Glomerular endothelial cell (primary cell): Measurements from ENCODE around the gene TRMT2A. TPM values are rescaled to one million over a fixed set of nuclear protein-coding genes. Genes with fewer than 3 reads are reported as not detected.

Experiments used
- DNase-seq: peaks from one replicate; pipeline ENCODE4 v3.0.0-alpha.2; 2011; ENCODE audit warnings: low read depth, low spot score; ENCODE audit errors: extremely low read depth
- total RNA-seq: library from RNA; depleted of rRNA; stranded (reverse); fragments of >200 nt; gene quantifications from 2 replicates; pipeline ENCODE4 v1.2.3, GENCODE V29; 2015

TRMT2A gene
- total RNA-seq, 1 donor from 2014 or later, result 63.2 TPM

DNA sequence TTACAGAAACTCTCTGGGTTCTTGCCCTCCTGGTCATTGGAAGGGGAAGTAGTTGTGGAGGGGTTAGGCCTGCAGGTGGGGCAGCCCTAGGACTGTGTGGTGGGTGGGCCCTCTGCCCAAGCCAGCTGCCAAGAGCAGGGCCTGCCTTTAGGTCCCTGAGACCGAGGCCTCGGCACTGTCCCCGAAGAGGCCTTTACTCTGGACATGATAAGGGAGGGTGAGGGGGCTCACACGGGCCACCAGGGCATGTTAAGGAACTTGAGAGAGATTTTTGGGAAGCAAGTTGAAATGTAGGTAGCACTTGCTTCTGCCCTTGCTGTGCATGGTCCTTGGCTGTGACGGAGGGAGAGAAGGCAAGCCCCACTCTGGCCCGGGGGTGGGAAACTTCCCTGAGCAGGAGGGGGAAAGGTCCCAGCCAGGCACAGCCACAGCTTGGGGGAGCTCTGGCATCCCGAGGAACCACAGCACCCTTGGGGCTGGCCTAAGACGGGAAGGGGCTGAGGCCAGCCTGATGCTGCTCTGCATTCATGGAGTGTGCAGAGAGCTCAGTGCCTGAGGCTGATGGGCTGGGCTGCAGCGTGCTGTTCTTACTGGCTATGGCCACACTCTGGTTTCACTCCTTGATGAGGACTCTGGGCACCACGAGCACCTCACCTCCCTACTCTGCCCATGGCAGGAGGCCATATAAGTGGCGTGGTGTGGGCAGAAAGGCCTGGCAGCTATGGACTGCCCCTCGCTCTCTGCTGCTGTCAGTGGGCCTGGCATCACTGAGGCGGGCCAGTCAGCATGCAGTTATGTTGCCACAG lies 8.9 kb downstream of the TRMT2A start:
- no peak for DNase-seq

DNA sequence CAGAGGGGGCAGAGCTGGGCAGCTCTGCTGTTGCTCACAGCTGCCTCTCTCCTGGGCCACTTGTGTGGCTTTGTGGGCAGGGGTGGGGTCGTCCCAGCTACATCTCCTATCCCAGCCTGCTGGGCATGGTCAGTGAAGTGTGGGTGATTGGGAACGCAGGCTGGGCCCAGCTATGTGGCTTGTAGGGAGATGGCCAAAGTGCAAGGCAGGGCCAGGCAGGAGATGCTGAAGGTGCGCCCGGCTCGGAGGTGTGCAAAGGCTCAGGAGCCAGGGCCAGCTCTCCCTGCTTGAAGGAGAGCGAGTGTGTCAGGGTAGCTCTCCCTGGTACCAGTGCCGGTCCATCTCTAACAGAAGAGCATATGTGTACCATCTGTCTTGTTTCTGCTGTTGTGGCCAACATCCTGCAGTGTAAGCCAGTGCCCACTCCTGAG lies 9.5 kb downstream of the TRMT2A start:
- DNase-seq, result no peak

DNA sequence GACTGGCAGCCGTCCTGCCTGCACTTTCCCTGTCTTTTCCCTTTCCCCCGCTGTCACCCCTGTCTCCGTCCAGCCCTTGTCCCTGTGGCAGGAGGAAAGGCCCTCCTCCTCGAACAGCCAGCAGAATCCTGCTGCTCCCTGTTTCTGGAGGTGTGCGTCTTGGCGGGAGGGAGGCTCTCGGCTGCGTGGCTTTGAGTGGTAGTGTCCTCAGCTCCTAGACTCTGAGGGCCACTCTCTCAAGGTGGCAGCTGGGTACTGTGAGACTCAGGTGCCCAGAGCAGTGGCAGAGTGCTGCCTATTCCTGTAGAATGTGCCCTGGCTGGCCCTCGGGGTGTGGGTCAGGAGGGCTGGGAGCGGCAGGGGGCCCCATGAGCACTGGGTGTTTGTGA lies 10.2 kb downstream of the TRMT2A start:
- DNase-seq, result no peak

DNA sequence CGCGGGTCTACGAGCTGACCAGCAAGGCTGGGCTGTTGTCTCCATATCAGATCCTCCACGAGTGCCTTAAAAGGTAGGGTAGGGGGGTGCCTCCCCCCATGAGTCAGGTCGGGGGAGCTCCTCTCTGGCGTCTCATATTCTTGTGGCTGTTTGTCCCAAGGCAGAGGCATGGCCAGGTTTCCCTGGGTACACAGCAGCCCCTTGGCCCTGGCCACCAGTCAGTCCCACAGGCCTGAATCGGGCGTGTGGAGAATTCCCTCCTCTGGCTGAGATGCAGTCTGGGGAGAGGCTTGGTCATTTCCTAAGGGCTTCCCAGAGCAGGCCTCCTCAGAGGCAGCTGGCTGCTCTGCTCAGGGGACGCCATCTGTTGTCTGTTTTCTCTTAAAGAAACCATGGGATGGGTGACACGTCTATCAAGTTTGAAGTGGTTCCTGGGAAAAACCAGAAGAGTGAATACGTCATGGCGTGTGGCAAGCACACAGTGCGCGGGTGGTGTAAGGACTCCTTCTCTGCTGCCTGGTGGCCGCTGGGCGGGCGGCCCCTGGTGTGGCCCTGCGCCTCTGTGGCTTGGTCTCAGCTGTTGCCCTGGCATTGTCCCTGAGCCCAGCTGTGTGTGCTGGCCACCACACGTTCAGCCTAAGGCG lies 10.7 kb downstream of the TRMT2A start:
- no peak for DNase-seq

DNA sequence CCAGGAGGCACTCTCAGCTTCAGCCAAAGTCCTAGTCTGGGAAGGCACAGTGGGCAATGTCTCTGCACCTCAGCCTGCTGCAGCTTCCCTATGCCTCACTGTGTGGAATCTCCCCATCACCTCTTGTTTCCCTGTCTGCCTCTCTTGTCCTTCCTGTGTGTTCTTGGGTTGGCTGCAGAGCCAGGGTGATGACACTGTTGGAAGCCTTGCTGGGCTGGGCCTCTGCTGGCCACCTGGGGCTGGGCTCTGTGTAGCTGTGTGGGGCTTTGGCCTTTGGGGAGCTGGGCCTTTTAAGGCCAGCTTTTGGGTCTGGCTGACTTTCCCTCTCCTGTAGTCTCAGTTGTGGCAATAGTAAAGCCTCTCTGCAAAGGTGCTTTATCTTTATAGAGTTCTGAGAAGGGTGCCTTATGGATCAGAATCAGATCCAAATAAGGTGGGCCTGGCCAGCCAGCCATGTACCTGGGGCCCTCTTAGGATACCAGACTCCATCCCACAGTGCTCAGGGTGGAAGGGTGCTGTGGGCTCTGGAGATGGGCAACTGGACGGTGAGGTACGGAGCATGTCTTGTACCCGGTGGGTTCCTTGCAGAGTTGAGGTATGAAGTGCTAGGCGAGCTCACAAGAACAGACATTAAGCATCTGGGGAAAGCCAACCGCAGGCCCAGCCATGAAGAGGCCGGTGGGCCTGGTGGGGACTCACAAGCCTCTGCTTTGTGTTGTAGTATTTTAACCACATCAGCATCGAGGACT lies 11.4 kb downstream of the TRMT2A start:
- DNase-seq, result no peak

DNA sequence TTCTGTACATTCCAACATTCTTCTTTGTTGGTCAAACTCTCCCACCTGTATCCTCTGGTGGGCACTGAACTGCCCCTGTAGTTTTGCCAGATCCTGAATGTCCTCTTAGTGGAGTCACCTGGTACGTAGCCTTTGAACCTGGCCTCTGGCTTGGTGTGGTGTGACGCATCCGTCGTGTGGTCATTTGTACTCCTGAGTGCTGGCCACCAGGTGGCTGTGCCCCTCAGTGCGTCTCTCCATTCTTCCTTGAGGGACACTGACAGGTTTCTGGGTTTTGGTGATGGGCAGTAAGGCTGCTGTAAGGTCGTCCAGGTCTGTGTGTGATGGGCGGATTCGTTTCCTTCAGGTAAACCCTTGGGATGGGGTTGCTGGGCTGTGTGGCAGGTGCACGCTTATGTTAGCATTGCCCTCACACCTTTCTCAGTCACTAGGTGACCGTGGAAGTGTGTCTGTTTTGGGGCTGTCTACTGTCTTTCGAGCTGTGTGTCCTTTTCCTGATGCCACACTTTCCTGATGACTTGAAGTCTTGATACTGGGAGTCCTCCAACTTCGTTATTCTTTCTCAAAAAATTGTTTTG lies 14.7 kb downstream of the TRMT2A start:
- DNase-seq, result no peak

DNA sequence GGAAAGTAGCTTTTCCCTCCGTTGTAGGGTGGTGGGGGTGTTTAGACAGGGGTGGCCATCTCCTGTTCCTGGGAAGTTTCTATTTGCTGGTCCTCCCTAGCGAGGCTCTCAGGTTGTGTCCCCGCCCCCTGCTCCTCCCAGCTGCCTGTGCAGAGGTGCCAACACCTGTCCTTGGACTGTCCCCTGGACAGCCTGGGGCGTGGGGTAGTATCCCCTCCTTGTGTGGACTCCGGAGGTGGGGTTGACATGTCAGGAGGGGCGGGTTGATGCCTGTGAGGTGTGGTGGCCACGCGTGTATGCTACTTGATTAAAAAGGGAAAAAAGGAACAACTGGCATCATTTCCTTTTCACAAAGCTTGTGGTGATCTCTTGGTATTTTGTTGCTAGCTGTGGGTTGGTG lies 15.4 kb downstream of the TRMT2A start:
- no peak for DNase-seq

DNA sequence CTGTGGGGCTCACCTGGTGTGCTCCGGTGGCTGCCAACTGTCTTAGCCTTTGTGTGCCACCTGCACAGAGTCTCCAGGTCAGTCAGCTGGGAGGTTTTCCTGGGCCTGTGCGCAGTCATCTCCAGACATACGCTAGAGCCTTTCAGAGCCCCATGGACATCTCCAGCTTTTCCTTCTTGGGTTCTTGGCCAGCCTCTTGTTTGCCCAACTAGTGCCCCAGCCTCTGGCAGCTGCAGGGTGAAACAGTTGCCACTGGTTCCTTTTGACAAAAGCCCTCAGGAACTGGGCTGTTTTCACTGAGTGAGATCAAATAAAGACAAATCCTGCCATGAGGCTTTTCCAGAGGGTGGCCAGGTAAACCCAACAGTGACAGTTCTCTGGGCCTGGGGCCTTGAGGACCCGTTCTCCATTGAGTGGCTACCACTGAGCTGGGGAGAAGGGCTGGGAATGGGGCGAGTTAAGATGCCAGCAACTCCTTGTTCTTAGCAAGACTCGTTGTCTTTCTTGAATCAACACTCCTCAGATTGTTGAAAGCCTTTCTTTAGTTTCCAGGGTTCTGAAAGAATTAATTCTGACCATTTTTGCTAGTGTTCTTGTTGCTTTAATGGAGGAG lies 17.8 kb downstream of the TRMT2A start:
- DNase-seq, result no peak

DNA sequence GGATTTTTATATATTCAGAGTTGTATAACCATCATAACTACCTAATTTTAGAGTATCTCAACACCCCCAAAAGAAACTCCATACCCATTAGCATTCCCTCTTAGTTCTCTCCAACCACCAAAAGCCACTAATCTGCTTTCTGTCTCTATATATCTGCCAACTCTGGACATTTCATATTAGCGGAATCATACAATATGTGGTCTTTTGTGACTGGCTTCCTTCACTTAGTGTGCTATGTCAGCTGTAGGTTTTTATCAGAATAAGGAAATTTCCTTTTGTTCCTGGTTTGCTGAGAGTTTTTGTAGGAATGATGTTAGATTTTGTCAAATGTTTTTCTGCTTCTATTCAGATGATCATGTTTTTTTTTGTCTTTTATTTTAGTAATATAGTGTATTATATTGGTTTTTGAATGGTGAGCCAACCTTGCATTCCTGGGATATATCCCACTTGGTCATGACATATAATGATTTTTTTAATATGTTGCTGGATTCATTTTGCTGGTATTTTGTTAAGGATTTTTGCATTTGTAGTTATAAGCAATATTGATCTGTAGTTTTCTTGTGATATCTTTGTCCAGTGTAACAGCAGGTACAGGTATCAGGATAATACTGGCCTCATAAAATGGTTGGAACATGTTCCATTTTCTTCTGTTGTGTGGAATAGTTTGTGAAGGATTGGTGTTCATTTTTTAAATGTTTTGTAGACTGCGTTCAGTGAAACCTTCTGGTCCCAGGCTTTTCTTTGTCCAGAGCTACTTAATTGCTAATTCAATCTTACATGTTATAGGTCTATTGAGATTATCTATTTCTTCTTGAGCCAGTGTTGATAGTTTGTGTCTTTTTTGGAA lies 20.2 kb downstream of the TRMT2A start:
- no peak for DNase-seq

DNA sequence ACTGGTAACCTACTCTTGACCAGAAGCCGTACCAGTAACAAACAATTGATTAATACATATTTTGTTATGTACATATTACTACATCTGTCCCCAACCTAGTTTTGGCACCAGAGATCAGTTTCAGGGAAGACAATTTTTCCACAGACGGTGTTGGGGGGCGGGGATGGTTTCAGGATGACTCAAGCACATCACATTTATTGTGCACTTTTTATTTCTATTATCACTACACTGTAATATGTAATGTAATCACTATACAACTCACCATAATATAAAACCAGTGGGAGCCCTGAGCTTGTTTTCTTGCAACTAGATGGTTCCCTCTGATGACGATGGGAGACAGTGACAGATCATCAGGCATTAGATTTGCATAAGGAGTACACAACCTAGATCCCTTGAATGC lies 21.5 kb downstream of the TRMT2A start:
- no peak for DNase-seq

DNA sequence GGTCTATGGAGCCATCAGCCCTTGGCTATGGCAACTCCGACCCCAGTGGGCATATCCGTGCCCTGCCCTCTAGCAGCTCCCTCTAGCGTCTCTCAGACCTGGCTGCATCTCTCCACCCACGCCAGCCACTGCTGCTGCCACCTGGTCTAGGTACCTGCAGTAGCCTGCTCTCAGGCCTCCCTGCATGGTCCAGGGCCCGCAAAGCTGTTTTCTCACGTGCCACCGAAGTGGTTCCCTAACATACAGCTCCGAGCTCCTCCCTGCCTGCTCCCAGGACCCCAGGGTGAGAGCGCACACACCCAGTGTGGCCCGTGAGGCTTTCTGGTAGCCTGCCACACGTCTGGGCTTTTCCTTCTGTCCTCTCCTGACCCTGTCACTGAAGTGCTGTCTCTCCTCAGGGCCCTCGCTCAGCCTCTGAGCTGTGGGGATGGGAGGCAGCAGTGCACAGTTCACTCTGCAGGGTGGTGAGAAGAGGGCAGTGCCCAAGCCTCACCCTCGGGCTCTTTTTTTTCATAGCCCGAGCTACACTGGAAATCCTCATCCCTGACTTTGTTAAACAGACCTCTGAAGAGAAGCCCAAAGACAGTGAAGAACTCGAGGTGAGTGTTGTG lies 22.7 kb downstream of the TRMT2A start:
- DNase-seq, result no peak

DNA sequence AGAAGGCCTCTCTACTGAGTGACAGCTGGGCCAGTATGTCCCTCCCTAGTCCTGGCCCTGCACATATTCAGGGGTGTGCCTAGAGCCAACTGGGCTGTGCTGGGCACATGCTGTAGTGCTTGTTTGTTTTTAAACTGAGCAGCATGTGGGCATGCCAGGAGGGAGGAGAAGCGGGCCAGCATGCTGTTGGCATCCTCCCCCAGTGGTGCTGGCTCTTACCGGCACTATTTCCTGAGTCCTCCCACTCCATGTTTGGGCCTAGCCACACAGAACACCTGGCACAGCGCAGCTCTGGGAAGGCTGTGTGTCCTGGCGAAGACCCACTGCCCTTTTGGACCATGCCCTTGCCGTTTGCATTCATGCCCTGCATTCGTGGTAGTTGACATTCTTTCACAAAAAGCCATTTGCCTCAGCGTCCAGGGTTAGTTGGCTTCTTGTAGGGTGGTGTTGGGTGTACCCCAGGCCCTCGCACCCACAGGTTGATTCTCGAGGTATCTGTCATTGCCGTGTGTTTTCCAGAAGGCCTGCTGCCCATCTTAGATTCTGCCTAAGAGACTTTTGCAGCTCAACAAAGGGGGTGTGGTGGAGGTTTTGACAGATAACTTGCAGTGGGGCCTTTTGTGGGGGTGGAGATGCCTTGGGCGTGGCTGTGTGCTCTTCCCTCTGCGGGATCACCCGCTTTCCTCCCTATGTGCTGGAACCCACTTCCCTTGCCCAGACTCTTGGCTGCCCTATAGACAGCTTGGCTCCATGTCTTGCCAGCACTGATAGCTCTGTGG lies 23.4 kb downstream of the TRMT2A start:
- DNase-seq, result no peak

DNA sequence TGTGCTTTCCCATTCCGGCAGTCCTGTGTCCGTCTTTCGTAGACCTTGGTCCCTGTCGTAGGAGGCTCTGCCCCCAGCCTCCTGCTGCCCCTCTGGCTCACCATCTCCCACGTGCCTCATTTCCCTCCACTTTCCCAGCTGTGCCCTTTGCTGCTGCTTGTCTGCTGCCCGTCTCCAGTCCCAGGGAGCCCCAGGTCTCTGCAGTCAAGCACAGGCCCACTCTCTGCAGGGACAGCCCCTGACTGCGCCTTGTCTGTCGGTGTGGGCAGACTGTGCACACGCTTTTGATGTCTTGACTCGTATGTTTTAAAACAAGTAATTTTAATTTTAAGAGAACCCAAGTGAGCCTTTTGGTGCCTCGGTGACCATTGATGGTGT lies 24.6 kb downstream of the TRMT2A start:
- no peak for DNase-seq

DNA sequence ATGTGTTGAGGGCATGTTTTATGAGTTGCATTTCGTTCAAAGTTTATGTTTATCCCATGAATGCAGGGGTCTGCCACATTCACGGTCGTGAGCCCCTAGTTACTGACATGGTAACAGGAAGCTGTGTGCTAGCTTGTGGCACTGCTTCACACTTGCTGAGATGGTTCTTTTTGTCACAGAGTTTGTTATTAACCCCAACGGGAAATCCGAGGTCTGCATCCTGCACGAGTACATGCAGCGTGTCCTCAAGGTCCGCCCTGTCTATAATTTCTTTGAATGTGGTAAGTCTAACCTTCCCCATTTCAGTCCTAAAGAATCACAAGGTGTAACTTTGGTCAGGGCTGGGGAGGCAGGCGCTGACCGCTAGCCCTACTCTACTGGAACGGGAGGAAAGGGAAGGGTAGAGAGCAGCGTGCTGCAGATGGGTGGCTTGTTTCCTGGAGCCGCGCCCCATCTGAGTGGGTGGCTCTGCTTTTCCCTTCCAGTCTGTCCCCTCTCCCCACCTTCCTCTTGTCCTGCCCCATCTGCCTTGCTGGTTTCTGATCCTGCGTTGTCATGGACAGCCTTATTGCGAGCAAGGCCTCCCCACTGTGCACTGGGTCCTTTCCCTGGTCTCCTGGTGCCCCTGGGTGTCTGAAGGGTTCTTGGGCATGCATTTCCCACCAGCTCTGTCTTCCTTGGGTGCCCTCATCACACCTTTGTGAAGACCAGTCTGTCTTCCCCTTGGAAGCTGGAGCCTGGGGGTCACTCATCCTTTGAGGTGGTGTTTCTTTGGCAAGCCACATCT lies 25.1 kb downstream of the TRMT2A start:
- DNase-seq, result no peak

DNA sequence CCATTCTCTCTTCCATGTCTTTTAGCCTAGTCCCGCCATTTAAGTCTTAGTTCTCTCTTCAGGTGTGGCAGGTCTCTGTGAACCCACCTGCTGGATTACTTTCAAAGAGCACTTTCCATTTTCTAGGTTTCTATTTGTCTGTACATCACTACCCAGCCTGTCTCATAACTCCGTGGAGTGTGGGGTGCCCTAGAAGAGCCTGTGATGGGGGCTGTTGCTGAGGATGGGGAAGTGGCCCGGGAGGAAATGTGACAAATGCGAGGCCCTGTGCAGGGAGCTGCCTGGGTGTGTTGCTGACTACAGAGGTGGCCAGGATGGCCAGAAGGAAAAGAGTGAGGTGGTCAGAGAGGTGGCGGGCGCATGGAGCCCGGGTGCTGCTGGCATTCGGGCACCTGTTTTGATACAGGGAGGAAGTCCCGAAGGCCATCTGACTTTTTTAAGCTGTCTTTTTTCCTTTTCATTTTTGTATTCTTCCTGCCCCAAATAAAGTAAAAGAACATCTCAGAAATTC lies 26.2 kb downstream of the TRMT2A start:
- no peak for DNase-seq

DNA sequence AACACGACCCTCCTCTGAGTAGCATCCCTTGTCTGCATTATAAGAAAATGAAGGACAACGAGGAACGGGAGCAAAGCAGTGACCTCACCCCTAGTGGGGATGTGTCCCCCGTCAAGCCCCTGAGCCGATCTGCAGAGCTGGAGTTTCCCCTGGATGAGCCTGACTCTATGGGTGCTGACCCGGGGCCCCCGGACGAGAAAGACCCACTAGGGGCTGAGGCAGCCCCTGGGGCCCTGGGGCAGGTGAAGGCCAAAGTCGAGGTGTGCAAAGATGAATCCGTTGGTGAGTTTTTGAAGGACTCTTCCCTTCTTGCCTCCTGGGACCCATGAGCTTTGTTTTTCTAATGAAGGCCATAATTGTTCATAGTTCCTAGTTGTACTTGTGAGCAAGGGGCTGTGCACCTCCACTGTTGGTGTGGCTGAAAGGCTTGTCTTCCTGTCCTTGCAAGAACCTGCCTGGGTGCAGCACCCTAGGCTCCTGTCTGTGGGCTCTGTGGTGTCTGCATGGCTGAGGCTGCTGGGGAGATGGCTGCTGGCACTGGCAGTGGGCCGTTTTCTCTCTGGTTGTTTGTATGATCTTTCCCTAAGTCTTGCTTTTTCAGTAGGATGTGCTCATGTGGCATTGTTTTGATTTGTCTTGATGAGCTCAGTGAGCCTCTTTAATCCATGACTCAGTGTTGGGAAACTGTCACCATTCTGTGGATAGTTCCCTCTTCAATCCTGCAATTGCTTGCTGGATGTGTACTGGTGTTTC lies 26.9 kb downstream of the TRMT2A start:
- DNase-seq, result no peak
